ENCODE results near the gene PCNT.

The PCNT gene

GRCh38 chr21:46352164-46352515 lies 28.2 kb downstream of the PCNT start:
- H3K36me3 ChIP-seq (ENCODE audit: control insufficient read depth in 2 of 2, insufficient read depth in 1 of 2, low read length in 2 of 2): peaks cover 28 to 100% of the 10 kb centered on the region in 2 experiments
- ChIA-PET CTCF (interaction anchor here (0.7 kb wide), 1 partner anchor 89 kb away, joined by 3 read pairs; no protein-coding TSS in a partner anchor), POLR2A (no interaction called here)
- H3K4me3 ChIP-seq (ENCODE audit: low read depth, low read length): no peak overlapping the region
- no peaks in the 10 kb centered on the region for H3K4me1 ChIP-seq (ENCODE audit: control insufficient read depth, insufficient read depth, low read length)
- no peak for TF ChIP-seq GFI1B (tag by site-specific recombination; IDR thresholded peaks at IDR 0.05)
- TF ChIP-seq, protein P1, sequence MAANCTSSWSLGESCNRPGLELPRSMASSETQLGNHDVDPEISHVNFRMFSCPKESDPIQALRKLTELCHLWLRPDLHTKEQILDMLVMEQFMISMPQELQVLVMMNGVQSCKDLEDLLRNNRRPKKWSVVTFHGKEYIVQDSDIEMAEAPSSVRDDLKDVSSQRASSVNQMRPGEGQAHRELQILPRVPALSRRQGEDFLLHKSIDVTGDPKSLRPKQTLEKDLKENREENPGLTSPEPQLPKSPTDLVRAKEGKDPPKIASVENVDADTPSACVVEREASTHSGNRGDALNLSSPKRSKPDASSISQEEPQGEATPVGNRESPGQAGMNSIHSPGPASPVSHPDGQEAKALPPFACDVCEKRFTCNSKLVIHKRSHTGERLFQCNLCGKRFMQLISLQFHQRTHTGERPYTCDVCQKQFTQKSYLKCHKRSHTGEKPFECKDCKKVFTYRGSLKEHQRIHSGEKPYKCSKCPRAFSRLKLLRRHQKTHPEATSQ (tag by site-specific recombination; IDR thresholded peaks at IDR 0.05): no peak
- TF ChIP-seq ZNF302 (tag by site-specific recombination; IDR thresholded peaks at IDR 0.05; ENCODE audit: low read depth): no peak
- no peak for TF ChIP-seq PRDM4 (tag by site-specific recombination; IDR thresholded peaks at IDR 0.05)
- TF ChIP-seq, protein P2, sequence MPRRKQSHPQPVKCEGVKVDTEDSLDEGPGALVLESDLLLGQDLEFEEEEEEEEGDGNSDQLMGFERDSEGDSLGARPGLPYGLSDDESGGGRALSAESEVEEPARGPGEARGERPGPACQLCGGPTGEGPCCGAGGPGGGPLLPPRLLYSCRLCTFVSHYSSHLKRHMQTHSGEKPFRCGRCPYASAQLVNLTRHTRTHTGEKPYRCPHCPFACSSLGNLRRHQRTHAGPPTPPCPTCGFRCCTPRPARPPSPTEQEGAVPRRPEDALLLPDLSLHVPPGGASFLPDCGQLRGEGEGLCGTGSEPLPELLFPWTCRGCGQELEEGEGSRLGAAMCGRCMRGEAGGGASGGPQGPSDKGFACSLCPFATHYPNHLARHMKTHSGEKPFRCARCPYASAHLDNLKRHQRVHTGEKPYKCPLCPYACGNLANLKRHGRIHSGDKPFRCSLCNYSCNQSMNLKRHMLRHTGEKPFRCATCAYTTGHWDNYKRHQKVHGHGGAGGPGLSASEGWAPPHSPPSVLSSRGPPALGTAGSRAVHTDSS (tag by site-specific recombination; IDR thresholded peaks at IDR 0.05): no peak
- no peak for TF ChIP-seq MZF1 (tag by site-specific recombination; IDR thresholded peaks at IDR 0.05; ENCODE audit: borderline replicate concordance)
- TF ChIP-seq GLI2 (tag by site-specific recombination; IDR thresholded peaks at IDR 0.05; ENCODE audit: borderline replicate concordance, low read depth): no peak
- H3K9me3 ChIP-seq (ENCODE audit: control insufficient read depth, insufficient read depth, low read depth, low read length): no peaks in the 10 kb centered on the region
- no peak overlapping the region for H3K27ac ChIP-seq (ENCODE audit: extremely low read depth, low read depth, low read length)

DNA sequence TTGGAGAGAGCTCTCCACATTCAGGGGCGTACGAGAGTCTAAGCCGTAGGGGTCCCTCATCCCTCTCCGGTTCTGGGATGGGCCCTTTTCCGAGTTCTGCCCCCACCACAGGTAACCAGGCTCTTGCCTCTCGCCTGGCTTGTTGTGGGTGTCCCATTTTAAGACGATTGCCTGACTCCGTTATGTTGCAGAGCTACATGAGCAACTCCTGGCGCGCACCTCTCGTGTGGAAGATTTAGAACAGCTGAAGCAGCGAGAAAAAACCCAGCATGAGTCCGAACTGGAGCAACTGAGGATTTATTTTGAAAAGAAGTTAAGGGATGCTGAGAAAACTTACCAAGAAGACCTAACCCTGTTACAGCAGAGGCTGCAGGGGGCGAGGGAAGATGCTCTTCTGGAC lies 29.0 kb downstream of the PCNT start:
- TF ChIP-seq KLF16 (tag by site-specific recombination; IDR thresholded peaks at IDR 0.05): no peak
- TF ChIP-seq ZNF830 (tag by site-specific recombination; IDR thresholded peaks at IDR 0.05; ENCODE audit: low read depth): no peak
- H3K4me3 ChIP-seq (ENCODE audit: low read depth, low read length): no peak overlapping the region
- H3K36me3 ChIP-seq (ENCODE audit: control insufficient read depth in 2 of 2, insufficient read depth in 1 of 2, low read length in 2 of 2): peaks cover 25 to 100% of the 10 kb centered on the region in 2 experiments
- ChIA-PET POLR2A (no interaction called here), CTCF (no interaction called here)
- no peak overlapping the region for H3K27ac ChIP-seq (ENCODE audit: extremely low read depth, low read depth, low read length)
- H3K4me1 ChIP-seq (ENCODE audit: control insufficient read depth, insufficient read depth, low read length): no peaks in the 10 kb centered on the region
- H3K9me3 ChIP-seq (ENCODE audit: control insufficient read depth, insufficient read depth, low read depth, low read length): no peaks in the 10 kb centered on the region

DNA sequence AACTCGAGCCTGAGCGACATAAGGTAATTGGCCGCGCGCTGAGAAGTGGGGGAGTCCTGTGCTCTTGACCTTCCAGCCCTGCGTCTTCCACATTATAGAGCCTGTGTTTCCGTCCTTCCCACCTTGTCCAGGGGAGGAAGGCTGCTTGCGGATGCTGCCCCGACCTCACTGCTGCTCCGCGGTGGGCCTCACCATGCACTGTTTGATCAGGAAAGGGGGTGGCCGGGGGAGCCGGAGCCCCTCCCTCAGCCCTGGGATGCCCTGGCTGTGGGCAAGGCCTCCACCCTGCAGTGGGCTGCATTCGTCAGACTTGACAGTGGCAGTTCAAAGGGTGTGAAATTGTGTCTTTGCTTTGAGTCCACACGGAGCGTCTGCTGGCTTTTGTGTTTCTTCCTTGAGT lies 30.1 kb downstream of the PCNT start:
- peaks cover 17 to 94% of the 10 kb centered on the region in 2 experiments for H3K36me3 ChIP-seq (ENCODE audit: control insufficient read depth in 2 of 2, insufficient read depth in 1 of 2, low read length in 2 of 2)
- H3K27ac ChIP-seq (ENCODE audit: extremely low read depth, low read depth, low read length): no peak overlapping the region
- ChIA-PET POLR2A (no interaction called here), CTCF (no interaction called here)
- H3K4me3 ChIP-seq (ENCODE audit: low read depth, low read length): no peak overlapping the region
- no peaks in the 10 kb centered on the region for H3K9me3 ChIP-seq (ENCODE audit: control insufficient read depth, insufficient read depth, low read depth, low read length)
- no peaks in the 10 kb centered on the region for H3K4me1 ChIP-seq (ENCODE audit: control insufficient read depth, insufficient read depth, low read length)
- TF ChIP-seq, protein P3, sequence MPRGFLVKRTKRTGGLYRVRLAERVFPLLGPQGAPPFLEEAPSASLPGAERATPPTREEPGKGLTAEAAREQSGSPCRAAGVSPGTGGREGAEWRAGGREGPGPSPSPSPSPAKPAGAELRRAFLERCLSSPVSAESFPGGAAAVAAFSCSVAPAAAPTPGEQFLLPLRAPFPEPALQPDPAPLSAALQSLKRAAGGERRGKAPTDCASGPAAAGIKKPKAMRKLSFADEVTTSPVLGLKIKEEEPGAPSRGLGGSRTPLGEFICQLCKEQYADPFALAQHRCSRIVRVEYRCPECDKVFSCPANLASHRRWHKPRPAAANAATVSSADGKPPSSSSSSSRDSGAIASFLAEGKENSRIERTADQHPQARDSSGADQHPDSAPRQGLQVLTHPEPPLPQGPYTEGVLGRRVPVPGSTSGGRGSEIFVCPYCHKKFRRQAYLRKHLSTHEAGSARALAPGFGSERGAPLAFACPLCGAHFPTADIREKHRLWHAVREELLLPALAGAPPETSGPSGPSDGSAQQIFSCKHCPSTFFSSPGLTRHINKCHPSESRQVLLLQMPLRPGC (tag by site-specific recombination; IDR thresholded peaks at IDR 0.05): no peak
- no peak for TF ChIP-seq PRDM1 (tag by site-specific recombination; IDR thresholded peaks at IDR 0.05)
- TF ChIP-seq, protein P4, sequence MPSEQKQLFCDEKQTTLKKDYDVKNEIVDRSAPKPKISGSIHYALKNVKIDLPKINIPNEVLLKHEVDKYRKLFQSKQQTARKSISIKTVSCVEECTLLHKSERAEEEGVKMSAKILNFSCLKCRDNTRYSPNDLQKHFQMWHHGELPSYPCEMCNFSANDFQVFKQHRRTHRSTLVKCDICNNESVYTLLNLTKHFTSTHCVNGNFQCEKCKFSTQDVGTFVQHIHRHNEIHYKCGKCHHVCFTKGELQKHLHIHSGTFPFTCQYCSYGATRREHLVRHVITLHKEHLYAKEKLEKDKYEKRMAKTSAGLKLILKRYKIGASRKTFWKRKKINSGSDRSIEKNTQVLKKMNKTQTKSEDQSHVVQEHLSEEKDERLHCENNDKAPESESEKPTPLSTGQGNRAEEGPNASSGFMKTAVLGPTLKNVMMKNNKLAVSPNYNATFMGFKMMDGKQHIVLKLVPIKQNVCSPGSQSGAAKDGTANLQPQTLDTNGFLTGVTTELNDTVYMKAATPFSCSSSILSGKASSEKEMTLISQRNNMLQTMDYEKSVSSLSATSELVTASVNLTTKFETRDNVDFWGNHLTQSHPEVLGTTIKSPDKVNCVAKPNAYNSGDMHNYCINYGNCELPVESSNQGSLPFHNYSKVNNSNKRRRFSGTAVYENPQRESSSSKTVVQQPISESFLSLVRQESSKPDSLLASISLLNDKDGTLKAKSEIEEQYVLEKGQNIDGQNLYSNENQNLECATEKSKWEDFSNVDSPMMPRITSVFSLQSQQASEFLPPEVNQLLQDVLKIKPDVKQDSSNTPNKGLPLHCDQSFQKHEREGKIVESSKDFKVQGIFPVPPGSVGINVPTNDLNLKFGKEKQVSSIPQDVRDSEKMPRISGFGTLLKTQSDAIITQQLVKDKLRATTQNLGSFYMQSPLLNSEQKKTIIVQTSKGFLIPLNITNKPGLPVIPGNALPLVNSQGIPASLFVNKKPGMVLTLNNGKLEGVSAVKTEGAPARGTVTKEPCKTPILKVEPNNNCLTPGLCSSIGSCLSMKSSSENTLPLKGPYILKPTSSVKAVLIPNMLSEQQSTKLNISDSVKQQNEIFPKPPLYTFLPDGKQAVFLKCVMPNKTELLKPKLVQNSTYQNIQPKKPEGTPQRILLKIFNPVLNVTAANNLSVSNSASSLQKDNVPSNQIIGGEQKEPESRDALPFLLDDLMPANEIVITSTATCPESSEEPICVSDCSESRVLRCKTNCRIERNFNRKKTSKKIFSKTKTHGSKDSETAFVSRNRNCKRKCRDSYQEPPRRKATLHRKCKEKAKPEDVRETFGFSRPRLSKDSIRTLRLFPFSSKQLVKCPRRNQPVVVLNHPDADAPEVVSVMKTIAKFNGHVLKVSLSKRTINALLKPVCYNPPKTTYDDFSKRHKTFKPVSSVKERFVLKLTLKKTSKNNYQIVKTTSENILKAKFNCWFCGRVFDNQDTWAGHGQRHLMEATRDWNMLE (tag by site-specific recombination; conservative IDR thresholded peaks at IDR 0.05; ENCODE audit: low read depth): no peak
- no peak for TF ChIP-seq GLIS2 (tag by site-specific recombination; IDR thresholded peaks at IDR 0.05)
- no peak for TF ChIP-seq ZNF677 (tag by site-specific recombination; IDR thresholded peaks at IDR 0.05)
- no peak for TF ChIP-seq ZNF629 (tag by site-specific recombination; IDR thresholded peaks at IDR 0.05)
- no peak for TF ChIP-seq ZNF404 (tag by site-specific recombination; IDR thresholded peaks at IDR 0.05)
- TF ChIP-seq ZNF600 (tag by site-specific recombination; IDR thresholded peaks at IDR 0.05): no peak
- no peak for TF ChIP-seq ZNF501 (tag by site-specific recombination; IDR thresholded peaks at IDR 0.05)
- no peak for TF ChIP-seq ZNF473 (tag by site-specific recombination; IDR thresholded peaks at IDR 0.05)

Measured in HEK293 (cell line).